NCI-H1105 treated with DMSO at 0.1 percent for 48 hours (cell line): Measurements from ENCODE around the gene ARHGEF19.
"Not testable (repeated sequence)": the region's sequence is repeated elsewhere in the genome, so short reads cannot be mapped to it uniquely, and the experiment has no call there.

Experiments
- DNase-seq: peaks from one replicate; lab custom pipeline; 2025; lab: John Stamatoyannopoulos, UW

ARHGEF19 gene

GRCh38 chr1:16181887-16182719 lies 30.3 kb downstream of the ARHGEF19 start:
- no peak for DNase-seq

DNA sequence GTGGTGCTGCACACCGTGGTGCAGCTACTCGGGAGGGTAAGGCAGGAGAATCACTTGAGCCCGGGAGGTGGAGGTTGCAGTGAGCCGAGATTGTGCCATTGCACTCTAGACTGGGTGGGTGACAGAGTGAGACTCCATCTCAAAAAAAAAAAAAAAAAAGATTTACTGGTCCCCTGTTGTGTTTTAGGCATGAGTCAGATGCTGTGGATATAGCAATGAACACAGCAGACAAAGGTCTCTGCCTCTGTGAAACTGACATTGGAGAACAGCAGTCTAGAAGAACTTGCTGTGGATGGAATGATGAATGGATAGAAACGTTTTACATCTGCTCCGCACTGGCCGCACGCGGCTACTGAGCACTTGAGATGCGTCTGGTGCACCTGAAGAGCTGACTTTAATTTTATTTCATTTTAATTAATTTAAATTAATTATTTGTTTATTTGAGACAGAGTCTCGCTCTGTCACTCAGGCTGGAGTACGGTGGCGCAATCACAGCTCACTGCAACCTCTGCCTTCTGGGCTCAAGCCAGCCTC lies 32.1 kb downstream of the ARHGEF19 start:
- no peak for DNase-seq

- DNase-seq, result no peak
Observed at GRCh38 chr1:16178596-16179497, 33.6 kb downstream of the ARHGEF19 start.

GRCh38 chr1:16177306-16177705 lies 35.1 kb downstream of the ARHGEF19 start:
- no peak for DNase-seq

DNA sequence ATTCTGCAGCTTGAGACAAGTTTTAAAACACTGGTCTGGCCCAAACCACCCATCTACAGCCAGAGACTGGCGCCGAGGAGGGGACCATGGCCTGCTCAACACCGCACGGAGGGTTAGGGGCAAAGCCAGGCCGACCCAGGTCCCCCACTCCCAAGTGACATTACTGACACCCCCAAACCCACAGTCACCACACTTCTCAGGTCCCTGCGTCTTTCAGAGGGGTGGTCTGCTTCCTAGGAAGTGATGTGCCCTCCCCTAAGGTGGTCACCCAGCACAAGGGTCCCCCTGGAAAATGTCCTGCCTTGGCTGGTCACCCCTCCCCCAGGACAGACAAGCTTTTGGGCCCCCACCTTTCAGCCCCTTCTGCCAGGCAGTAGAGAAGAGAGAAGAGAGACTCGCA lies 35.8 kb downstream of the ARHGEF19 start:
- no peak for DNase-seq

- peak; percentile 49 for DNase-seq
Observed at GRCh38 chr1:16175610-16176553, 36.6 kb downstream of the ARHGEF19 start.

DNA sequence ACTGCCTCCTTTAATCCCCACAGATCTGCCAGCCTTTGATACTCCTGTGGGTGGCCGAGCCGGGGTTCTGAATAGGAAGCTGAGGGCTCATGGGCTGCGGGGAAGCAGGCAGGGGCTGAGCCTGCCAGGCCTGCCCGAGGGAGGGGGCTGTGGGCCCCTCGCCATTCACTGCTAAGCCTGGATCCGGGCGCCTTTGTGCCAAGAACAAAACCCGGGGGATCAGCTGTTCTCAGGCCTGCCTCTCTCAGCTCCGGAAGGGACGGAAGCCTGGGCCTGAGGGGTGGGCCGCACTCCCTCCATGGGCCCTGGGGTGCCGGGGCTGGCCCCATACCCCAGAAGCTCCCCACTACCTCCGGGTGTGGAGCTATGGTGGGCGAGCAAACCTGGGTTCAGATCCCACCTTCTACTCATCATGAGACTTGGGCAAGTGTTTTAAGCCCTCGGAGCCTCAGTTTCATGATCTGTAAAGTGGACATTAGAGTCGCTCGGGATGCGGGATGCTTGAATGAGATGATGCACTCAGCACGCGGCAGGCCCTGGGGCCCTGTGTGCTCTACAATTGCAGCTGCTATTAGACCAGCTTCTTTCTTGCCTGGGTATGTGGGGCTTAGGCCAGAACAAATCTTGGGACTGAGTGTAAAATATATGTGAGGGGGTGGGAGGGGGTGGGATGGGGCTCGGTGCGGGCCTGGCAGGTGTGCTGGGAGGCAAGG lies 37.4 kb downstream of the ARHGEF19 start:
- no peak for DNase-seq

DNA sequence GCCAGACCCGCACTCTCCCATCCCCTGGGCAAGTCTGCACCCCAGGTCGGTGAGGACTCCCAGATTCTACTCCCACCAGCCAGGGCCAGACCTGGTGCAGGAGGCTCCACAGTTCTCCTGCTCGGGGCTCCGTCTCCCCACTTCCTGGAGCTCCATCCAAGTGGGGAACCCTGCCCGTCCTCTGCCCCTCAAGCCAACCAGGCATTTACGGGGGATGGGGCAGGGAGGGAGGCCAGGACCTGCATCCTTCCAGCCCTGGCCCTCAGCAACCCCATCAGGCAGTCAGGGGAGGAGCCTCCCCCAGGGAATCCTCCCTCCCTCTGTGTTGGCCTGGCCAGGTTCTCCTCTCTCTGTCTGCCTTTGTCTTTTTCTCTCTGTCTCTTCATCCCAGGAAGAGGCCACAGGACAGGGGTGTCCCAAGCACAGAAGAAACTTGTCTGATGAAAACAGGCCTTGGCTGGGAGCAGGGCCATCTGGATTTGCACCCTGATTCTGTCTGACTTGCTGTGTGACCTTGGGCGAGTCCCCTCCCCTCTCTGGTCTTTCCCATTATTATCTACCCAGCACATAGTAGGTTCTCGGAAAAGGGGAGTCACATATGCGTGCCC lies 38.1 kb downstream of the ARHGEF19 start:
- no peak for DNase-seq

DNA sequence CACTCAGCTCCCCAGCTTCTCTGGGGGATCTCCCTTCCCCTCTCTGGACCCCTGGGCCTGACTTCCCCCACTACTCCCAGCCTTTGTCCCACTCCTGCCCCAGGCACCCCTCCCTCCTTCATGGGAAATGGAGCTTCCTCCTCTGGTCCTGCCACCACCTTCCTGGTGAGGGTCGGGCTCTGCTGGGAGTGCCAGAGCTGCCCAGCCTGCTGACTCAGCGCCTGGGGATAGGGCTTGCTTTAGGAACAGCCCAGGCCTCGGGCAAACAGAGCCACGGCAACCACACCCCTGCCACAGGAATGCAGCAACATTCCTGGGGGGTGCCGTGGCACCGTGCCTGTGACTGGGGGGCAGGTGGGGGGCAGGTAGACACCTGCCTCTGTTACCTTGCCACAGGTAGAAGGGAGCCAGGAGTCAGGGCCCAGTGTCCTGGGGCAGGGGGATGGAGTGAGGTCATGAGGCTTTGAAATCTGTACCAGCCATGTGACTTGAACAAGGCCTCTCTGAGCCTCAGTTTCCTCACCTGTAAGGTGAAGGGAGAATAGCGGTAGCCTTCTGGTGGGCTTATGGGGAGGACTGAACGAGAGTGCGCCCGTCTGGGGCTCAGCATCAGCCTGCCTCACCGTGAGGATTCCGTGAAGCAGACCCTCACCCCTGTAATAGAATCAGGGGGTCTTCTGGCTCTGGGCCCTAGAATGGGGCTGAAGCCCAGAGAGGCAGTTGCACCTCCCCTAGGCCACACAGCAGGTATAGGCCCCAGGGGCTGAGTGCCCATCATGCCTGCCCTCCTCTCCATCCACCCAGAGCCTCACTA lies 38.8 kb downstream of the ARHGEF19 start:
- DNase-seq, result no peak

GRCh38 chr1:16172964-16173446 lies 39.4 kb downstream of the ARHGEF19 start:
- DNase-seq, result no peak

- no peak for DNase-seq
Observed at GRCh38 chr1:16172218-16172830, 40.1 kb downstream of the ARHGEF19 start.

DNA sequence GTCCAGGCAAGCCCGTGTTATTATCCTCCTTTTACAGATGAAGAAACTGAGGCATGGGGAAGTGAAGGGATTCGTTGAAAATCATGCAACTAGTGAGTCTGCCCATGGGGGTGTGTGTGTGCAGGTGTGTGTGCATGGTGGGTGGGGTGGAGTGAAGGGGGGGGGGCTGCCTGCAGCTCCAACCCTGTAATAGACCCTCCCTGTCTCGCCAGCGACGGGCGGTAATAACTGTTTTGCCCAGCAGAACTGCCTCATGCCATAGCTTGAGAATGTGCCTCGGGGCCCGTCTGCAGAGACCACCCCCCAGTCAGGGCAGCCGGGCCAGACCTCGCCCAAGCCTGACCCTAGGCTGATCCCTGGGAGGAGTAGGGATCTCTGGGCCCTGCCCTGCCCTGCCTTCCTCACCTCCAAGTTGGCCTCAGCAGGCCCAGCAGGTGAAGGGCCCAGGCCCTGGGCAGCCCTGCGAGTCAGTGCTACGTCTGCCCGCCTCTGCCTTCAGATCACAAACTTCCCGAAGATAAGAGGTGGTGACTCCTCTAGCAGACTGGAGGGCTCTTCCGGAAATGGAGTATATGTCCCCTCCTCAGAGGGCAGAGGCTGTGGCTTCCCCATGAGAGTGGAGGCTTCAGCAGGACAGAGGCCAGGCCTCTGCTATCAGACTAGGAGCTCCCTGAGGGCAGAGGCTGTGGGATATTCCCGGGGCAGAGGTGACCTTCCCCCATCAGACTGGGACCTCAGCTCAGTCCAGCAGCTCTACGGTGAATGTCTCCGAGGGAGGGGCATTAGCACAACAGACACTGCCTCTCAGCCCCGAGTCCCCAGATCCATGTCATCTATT lies 40.9 kb downstream of the ARHGEF19 start:
- no peak for DNase-seq

DNA sequence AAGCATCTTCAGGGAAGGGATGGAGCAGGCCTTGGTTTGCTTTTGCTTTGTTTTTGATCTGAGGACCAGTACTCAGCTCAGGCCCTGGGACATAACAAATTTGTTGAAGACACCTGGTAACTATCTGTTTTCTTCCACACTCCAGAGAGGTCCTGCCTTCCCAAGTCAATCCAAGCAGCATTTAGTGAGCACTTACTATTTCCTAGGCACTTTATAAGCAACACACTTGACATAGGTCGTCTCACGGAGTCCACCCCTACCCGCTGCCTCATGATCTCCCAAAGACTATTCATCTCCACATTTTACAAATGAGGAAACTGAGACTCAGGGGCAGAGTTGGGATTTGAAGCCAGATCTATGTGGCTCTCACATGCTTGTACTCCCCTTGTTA lies 42.2 kb downstream of the ARHGEF19 start:
- DNase-seq, result no peak

DNA sequence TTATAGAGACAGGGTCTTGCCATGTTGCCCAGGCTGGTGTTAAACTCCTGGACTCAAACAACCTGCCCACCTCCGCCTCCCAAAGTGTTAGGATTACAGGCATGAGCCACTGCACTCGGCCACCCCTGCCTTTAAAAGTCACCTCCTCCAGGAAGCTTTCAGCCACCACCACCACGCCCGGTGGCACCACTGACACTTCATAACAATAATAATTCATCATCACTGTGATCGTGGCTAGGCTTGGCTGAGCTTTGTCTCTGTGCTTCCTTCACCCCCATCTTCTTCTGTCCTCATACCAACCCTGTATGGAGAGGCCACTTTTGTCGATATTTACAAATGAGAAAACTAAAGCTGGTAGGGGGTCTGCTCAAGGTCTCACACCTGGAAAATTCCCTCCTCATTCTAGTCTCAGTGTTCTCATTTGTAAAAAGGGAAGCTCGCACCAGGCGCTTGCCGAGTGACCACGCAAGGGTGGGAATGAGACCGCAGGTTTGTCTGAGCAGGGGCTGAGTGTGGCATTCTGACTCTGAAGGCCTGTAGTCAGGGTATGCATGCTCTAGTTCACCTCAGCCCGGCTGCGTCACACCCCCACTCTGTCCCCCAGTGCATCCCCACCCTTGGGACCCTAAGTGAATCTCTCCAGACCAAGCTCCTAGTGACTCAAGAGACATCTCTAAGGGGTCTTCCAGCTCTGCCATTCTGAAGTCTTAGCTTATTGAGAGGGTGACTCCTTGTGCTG lies 43.7 kb downstream of the ARHGEF19 start:
- DNase-seq, result no peak

- not testable (repeated sequence) for DNase-seq
Observed at GRCh38 chr1:16168144-16168495, 44.3 kb downstream of the ARHGEF19 start.

DNA sequence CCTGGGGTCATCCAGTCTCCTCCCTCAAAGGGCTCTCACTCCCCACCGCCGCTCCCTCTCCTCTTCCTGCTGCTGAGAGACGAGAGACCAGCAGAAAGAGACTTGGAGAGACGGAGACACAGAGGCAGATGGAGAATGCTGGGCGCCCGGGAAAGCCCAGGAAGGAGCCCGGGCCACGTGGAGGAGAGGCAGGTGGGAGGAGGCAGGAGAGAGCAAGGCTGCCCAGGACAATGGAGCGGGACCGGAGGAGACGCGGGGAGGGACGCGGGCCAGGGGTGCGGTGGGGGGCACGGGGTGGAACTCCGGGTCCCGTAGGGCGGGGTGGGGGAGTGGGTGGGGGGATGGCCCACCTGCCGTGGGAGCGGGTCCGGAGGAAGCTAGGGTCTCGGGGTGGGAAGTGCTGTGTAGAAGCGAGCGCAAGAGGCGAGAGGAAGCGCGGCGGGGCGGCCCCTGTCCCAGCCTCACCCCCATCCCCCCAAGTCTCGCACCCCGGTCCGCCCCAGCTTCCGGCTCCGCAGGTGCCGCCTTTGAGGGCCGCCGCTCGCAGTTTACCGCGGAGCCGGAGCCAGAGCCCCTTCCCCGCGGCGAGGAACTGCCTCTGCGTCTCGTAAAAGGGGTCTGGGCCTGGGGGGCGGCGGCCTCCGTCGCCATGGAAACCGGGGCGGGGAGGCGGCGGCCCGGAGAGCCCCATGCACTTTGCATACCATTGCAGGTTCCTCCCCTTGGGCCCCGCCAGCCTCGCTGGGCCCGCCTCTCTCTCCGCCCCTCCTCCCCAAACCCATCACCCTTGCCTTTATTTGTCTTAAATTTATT lies 44.9 kb downstream of the ARHGEF19 start:
- no peak for DNase-seq

GRCh38 chr1:16166117-16166516 lies 46.3 kb downstream of the ARHGEF19 start:
- no peak for DNase-seq
